A549 (cell line): Measurements from ENCODE around the gene SNAP29.

ENCODE experiments used
- CHD4 ChIP-seq: fragments of 200-600 bp; sonication (generic); IDR thresholded peaks from 2 replicates; pipeline ENCODE4 v1.6.1; 2016; ENCODE audit warnings: antibody characterized with exemption, mild to moderate bottlenecking, borderline replicate concordance
- CTCF ChIP-seq: fragments of >200 bp; sonication (Bioruptor Twin); formaldehyde crosslinking; IDR thresholded peaks from 3 replicates; pipeline ENCODE4 v1.5.1; 2016
- MAX ChIP-seq: IDR thresholded peaks from 2 replicates; pipeline ENCODE4 v1.6.1; 2012
- POLR2A ChIP-seq: IDR thresholded peaks from 2 replicates; pipeline ENCODE4 v1.6.1; 2012; ENCODE audit warnings: mild to moderate bottlenecking, low read length
- POLR2AphosphoS2 ChIP-seq: conservative IDR thresholded peaks from 2 replicates; pipeline ENCODE4 v1.6.1; 2012; ENCODE audit warnings: low read length, improper control_type of control experiment, inconsistent platforms

GRCh38 chr22:20862540-20862939 lies 3.7 kb downstream of the SNAP29 start:
- no peak for TF ChIP-seq MAX
- no peak for TF ChIP-seq CHD4
- TF ChIP-seq CTCF = no peak
- TF ChIP-seq POLR2AphosphoS2 = no peak
- no peak for TF ChIP-seq POLR2A
